Parathyroid adenoma (tissue), 2 donors: ENCODE results near the gene CALHM4.
A peak's percentile ranks its signal among the peaks of the same experiment; 100 is the strongest.

Experiments used
- H2AFZ ChIP-seq: fragments of 300-600 bp; sonication (generic); one replicate; pipeline ENCODE4 v1.7.0; 2017; ENCODE audit warnings: antibody characterized with exemption, mild to moderate bottlenecking
- H3K27ac ChIP-seq: fragments of 300-600 bp; sonication (generic); one replicate; pipeline ENCODE4 v1.7.0; 2017
- H3K27me3 ChIP-seq: fragments of 300-600 bp; sonication (generic); one replicate; pipeline ENCODE4 v1.7.0; 2017; ENCODE audit warnings: low read length; ENCODE audit not compliant: control insufficient read depth, insufficient read depth
- H3K36me3 ChIP-seq: fragments of 300-600 bp; sonication (generic); one replicate; pipeline ENCODE4 v1.7.0; 2017; ENCODE audit warnings: low read length; ENCODE audit not compliant: control insufficient read depth, insufficient read depth
- H3K4me1 ChIP-seq: fragments of 300-600 bp; sonication (generic); one replicate; pipeline ENCODE4 v1.7.0; 2017; ENCODE audit warnings: control low read depth
- H3K4me2 ChIP-seq: fragments of 300-600 bp; sonication (generic); one replicate; pipeline ENCODE4 v1.7.0; 2017; ENCODE audit warnings: low read length
- H3K4me3 ChIP-seq: fragments of 300-600 bp; sonication (generic); one replicate; pipeline ENCODE4 v1.7.0; 2017; ENCODE audit warnings: low read depth, low read length
- H3K79me2 ChIP-seq: fragments of 300-600 bp; sonication (generic); one replicate; pipeline ENCODE4 v1.7.0; 2017; ENCODE audit warnings: control low read depth
- H3K9ac ChIP-seq: fragments of 300-600 bp; sonication (generic); one replicate; pipeline ENCODE4 v1.7.0; 2017; ENCODE audit warnings: mild to moderate bottlenecking
- H3K9me3 ChIP-seq: fragments of 300-600 bp; sonication (generic); one replicate; pipeline ENCODE4 v1.7.0; 2017; ENCODE audit warnings: low read length; ENCODE audit not compliant: control insufficient read depth
- TF ChIP-seq, protein P1 (sequence below): fragments of 300-600 bp; sonication (generic); IDR thresholded peaks from one replicate; pipeline ENCODE4 v1.7.0; 2017; ENCODE audit warnings: antibody characterized with exemption, mild to moderate bottlenecking
- donor health status: primary hyperparathyroidism.

Gene CALHM4

DNA sequence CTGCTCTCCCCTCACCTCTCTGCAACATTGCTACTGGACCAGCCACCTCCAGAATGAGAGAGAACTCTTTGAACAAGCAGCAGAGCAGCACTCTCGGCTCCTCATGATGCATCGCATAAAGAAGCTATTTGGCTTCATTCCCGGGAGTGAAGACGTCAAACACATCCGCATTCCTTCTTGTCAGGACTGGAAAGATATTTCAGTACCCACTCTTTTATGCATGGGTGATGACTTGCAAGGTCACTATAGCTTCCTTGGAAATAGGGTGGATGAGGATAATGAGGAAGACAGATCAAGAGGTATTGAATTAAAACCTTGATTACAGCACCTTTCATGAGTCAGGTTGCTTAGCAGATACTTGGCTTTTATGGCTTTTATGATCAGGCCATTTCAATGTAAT lies 4.3 kb downstream of the CALHM4 start:
- peaks cover 55% of the 10 kb centered on the region for H3K4me1 ChIP-seq
- TF ChIP-seq, protein P1, sequence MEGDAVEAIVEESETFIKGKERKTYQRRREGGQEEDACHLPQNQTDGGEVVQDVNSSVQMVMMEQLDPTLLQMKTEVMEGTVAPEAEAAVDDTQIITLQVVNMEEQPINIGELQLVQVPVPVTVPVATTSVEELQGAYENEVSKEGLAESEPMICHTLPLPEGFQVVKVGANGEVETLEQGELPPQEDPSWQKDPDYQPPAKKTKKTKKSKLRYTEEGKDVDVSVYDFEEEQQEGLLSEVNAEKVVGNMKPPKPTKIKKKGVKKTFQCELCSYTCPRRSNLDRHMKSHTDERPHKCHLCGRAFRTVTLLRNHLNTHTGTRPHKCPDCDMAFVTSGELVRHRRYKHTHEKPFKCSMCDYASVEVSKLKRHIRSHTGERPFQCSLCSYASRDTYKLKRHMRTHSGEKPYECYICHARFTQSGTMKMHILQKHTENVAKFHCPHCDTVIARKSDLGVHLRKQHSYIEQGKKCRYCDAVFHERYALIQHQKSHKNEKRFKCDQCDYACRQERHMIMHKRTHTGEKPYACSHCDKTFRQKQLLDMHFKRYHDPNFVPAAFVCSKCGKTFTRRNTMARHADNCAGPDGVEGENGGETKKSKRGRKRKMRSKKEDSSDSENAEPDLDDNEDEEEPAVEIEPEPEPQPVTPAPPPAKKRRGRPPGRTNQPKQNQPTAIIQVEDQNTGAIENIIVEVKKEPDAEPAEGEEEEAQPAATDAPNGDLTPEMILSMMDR, result no peak
- H3K4me3 ChIP-seq, result peak overlapping the region; percentile 39
- no peaks in the 10 kb centered on the region for H3K36me3 ChIP-seq
- H3K27me3 ChIP-seq, result no peaks in the 10 kb centered on the region
- H2AFZ ChIP-seq, result peak overlapping the region; percentile 41
- no peak overlapping the region for H3K9ac ChIP-seq
- H3K4me2 ChIP-seq, result peak overlapping the region; percentile 52
- peak overlapping the region; percentile 89 for H3K27ac ChIP-seq
- H3K79me2 ChIP-seq, result no peaks in the 10 kb centered on the region
- no peaks in the 10 kb centered on the region for H3K9me3 ChIP-seq

DNA sequence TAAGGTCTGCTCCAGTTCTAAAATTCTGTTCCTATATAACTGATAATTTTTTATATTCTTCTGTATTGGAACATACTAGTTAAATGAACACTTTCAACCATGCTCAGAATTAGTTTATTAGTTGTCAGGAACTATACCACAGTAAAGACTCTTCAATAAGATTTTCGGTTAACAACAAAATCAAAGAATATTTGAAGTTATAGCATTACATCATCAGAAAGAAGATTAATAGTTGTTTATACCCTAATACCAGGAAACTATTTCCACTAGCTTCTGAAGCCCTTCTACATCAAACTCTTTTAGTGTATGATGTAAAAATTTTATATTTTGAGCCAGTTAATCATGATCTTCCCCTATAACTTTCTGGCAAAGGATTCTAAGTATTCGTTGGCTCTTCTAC lies 6.6 kb downstream of the CALHM4 start:
- Histone ChIP-seq H3K4me1 (peaks cover 55% of the 10 kb centered on the region), H2AFZ (peak overlapping the region; percentile 17), H3K4me3 (no peak overlapping the region), H3K79me2 (no peaks in the 10 kb centered on the region), H3K4me2 (no peak overlapping the region), H3K9me3 (no peaks in the 10 kb centered on the region), H3K9ac (no peak overlapping the region), H3K27ac (peak overlapping the region; percentile 89), H3K27me3 (no peaks in the 10 kb centered on the region), H3K36me3 (no peaks in the 10 kb centered on the region)
- TF ChIP-seq, protein P1, result no peak

DNA sequence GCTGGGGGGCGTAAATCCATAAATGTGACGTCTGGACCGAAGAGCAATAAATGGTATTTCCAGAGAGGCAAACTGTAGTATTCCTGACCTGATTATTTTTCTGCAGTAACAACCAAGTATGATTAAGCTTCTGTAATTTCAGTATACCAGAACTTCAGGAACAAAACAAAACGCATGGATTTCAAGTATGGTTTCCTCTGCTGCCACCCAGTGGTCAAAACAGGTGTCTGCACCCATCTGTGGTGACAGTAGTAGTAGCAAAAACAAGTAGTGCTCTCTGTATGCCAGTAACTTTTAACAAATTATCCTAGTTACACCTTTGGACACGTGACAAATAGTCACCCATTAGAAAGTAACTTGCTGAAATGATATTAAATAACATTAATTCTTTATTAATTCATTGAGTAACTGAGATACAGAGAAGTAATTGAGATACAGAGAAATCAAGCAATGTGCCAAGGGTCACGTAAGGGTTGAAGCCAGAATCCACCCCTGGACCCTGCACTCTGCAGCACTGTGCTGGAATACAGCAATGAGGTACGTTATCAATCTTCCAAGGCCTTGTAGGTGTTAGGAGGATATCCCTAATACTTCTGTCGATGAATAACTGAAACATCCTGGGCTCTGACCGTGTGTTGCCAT lies 7.9 kb downstream of the CALHM4 start:
- peak overlapping the region; percentile 36 for H3K4me2 ChIP-seq
- no peak overlapping the region for H3K4me3 ChIP-seq
- peaks cover 50% of the 10 kb centered on the region for H3K4me1 ChIP-seq
- TF ChIP-seq, protein P1, result peak; percentile 97
- no peaks in the 10 kb centered on the region for H3K27me3 ChIP-seq
- H3K9me3 ChIP-seq, result no peaks in the 10 kb centered on the region
- H3K36me3 ChIP-seq, result no peaks in the 10 kb centered on the region
- no peaks in the 10 kb centered on the region for H3K79me2 ChIP-seq
- peak overlapping the region; percentile 89 for H3K27ac ChIP-seq
- H2AFZ ChIP-seq, result peak overlapping the region; percentile 76
- no peak overlapping the region for H3K9ac ChIP-seq

DNA sequence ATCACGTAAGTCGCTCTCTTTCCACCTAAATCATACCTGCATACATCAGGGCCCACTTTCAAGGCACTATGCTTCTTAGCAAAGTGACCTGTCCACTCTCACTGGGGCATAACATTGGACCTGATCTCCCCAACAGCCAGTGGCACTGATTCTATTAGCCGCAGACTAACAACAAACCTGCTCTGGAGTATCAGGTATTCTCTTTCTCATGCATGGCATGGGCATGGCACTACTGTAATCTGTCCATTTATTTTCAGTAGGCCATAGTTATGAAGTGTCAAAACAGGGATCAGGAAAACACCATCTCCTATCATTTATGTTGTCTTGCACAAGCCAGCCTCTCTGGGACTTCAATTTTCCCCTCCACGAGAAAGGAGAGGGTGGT lies 8.5 kb downstream of the CALHM4 start:
- H3K9ac ChIP-seq, result no peak overlapping the region
- no peaks in the 10 kb centered on the region for H3K27me3 ChIP-seq
- H3K27ac ChIP-seq, result peak overlapping the region; percentile 63
- no peaks in the 10 kb centered on the region for H3K36me3 ChIP-seq
- no peak overlapping the region for H3K4me2 ChIP-seq
- peaks cover 46% of the 10 kb centered on the region for H3K4me1 ChIP-seq
- peak overlapping the region; percentile 76 for H2AFZ ChIP-seq
- H3K4me3 ChIP-seq, result no peak overlapping the region
- no peaks in the 10 kb centered on the region for H3K9me3 ChIP-seq
- TF ChIP-seq, protein P1, result no peak
- H3K79me2 ChIP-seq, result no peaks in the 10 kb centered on the region

DNA sequence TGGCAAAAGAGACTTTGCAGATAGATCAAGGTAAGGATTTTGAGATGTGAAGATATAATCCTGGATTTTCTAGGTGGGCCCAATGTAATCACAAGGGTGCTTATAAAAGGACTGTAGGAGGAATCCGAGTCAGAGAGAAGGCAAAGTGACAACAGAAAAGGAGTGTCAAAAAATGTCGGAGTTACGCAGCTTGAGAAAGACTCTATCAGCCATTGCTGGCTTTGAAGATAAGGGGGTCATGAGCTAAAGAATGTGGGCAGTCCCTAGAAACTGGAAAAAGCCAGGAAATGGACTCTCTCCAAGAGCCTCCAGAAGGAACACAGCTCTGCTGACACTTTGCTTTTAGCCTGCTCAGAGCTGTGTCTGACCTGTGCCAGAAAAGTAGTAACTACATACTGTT lies 9.1 kb downstream of the CALHM4 start:
- Histone ChIP-seq H3K79me2 (no peaks in the 10 kb centered on the region), H3K4me1 (peaks cover 40% of the 10 kb centered on the region), H3K4me2 (peak overlapping the region; percentile 23), H3K4me3 (no peak overlapping the region), H2AFZ (peak overlapping the region; percentile 76), H3K9me3 (no peaks in the 10 kb centered on the region), H3K27ac (peak overlapping the region; percentile 63), H3K9ac (no peak overlapping the region), H3K36me3 (no peaks in the 10 kb centered on the region), H3K27me3 (no peaks in the 10 kb centered on the region)
- TF ChIP-seq, protein P1, result no peak
